ENCODE data around the gene OSER1.

GRCh38 chr20:44199877-44200276 is 10.7 kb downstream of the OSER1 start:
- TF ChIP-seq, protein P1, sequence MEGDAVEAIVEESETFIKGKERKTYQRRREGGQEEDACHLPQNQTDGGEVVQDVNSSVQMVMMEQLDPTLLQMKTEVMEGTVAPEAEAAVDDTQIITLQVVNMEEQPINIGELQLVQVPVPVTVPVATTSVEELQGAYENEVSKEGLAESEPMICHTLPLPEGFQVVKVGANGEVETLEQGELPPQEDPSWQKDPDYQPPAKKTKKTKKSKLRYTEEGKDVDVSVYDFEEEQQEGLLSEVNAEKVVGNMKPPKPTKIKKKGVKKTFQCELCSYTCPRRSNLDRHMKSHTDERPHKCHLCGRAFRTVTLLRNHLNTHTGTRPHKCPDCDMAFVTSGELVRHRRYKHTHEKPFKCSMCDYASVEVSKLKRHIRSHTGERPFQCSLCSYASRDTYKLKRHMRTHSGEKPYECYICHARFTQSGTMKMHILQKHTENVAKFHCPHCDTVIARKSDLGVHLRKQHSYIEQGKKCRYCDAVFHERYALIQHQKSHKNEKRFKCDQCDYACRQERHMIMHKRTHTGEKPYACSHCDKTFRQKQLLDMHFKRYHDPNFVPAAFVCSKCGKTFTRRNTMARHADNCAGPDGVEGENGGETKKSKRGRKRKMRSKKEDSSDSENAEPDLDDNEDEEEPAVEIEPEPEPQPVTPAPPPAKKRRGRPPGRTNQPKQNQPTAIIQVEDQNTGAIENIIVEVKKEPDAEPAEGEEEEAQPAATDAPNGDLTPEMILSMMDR (conservative IDR thresholded peaks at IDR 0.05; ENCODE audit: low read depth, low read length): no peak
- no peak for TF ChIP-seq EZH2 (IDR thresholded peaks at IDR 0.05; ENCODE audit: low read length, unreplicated experiment)
